Retinal pigment epithelial cell (primary cell): ENCODE measurements around the gene MCAM.

ENCODE experiments used
- DNase-seq: peaks from one replicate; pipeline ENCODE4 v3.0.0-alpha.2; 2010; ENCODE audit warnings: low read depth
- H3K4me3 ChIP-seq: 2 replicates; pipeline ENCODE4 v1.5.1; 2011; ENCODE audit warnings: mild to moderate bottlenecking, low read length, control low read depth, moderate library complexity
- TF ChIP-seq, protein P1 (sequence below): conservative IDR thresholded peaks from 2 replicates; pipeline ENCODE4 v1.5.1; 2011; ENCODE audit warnings: low read depth, low read length, control low read depth, inconsistent platforms

MCAM gene

GRCh38 chr11:119343726-119344125, 26.8 kb upstream of the MCAM start:
- DNase-seq = no peak
- TF ChIP-seq, protein P1, sequence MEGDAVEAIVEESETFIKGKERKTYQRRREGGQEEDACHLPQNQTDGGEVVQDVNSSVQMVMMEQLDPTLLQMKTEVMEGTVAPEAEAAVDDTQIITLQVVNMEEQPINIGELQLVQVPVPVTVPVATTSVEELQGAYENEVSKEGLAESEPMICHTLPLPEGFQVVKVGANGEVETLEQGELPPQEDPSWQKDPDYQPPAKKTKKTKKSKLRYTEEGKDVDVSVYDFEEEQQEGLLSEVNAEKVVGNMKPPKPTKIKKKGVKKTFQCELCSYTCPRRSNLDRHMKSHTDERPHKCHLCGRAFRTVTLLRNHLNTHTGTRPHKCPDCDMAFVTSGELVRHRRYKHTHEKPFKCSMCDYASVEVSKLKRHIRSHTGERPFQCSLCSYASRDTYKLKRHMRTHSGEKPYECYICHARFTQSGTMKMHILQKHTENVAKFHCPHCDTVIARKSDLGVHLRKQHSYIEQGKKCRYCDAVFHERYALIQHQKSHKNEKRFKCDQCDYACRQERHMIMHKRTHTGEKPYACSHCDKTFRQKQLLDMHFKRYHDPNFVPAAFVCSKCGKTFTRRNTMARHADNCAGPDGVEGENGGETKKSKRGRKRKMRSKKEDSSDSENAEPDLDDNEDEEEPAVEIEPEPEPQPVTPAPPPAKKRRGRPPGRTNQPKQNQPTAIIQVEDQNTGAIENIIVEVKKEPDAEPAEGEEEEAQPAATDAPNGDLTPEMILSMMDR = no peak
- H3K4me3 ChIP-seq = no peak overlapping the region

DNA sequence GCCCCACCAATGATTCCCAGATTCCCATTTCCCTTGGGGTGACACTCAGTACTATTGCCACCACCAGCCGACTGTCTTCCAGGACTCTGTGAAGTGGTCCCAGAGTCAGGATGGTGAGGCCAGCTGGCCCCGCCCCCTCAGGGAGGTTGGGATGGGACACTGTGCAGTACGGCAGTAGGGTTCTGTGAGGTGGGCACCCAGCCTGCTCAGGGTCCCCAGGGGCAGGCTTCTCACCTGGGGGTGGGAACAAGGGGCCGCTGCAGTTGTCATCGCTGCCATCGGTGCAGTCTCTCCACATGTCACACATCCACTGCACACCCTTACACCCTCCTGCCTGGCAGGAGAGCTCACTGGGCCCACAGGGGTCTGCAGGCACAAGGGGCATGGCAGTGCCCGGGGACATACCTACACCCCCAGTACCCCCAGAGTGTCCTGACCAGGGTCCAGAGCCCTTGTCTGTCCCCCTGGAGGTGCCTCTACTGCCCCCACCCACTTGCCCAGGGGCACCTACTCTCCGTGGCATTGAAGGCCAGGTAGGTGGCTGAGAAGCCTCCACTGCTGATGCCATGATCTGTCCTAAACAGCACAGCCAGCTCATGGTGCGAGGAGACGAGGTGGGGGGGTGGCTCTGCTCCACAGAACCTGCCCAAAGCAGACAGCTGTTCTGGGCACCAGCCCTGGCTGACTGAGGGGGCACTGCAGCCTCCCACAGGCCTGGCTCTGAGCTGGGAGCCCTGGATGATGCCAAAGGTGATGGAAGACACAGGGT, 25.6 kb upstream of the MCAM start:
- no peak for DNase-seq
- TF ChIP-seq, protein P1 = no peak
- H3K4me3 ChIP-seq = no peak overlapping the region

GRCh38 chr11:119342023-119342300, 25.0 kb upstream of the MCAM start:
- no peak overlapping the region for H3K4me3 ChIP-seq
- no peak for DNase-seq
- TF ChIP-seq, protein P1 = no peak

DNA sequence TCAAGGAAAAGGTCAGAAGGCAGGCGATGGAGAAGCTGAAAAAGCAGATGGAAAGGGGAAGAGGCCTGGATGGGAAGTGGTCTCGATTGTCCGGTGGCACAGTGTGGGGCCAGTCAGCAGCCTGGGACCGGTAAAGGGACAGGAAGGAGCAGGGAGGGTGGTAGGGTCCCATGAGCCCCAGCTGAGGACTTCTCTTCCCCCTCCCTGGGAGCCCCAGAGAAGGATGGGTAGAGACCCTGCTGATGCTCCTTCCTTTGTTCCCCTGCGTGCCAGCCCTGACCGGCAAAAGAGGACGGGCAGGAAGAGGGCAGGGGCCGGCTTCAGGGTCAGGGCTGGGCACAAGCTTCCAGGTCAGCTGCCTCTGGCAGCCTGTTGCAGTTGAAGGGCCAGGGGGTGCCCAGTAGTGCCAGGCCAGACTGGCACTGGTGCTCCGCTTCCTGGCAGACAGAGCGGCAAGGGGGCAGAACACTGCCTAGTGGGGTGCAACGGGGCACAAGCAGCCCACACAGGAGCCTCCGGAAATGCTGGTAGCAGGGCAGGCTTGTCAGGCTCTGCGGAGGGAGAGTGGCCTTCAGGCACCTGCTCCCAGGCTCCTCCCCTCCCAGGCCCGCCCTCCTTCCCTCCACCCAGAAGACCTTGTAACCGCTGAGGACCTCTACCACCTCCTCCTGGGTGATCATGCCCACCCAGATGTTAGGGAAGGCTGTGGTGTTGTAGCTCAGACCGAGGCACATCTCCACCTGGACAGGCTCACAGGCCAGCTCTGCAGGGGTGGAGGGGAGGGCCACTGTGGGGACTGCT, 24.5 kb upstream of the MCAM start:
- DNase-seq = no peak
- peak overlapping the region; percentile 72 for H3K4me3 ChIP-seq
- TF ChIP-seq, protein P1 = no peak

- TF ChIP-seq, protein P1 = no peak
- H3K4me3 ChIP-seq = peak within 1 kb of the TSS; percentile 72
- no peak for DNase-seq
These were observed 23.6 kb upstream of the MCAM start, which contains the start of gene C1QTNF5 for GRCh38 chr11:119340335-119341221. TSS of gene C1QTNF5 (minus strand) at chr11:119340883. CDS start at chr11:119340397, 486 bp downstream.

DNA sequence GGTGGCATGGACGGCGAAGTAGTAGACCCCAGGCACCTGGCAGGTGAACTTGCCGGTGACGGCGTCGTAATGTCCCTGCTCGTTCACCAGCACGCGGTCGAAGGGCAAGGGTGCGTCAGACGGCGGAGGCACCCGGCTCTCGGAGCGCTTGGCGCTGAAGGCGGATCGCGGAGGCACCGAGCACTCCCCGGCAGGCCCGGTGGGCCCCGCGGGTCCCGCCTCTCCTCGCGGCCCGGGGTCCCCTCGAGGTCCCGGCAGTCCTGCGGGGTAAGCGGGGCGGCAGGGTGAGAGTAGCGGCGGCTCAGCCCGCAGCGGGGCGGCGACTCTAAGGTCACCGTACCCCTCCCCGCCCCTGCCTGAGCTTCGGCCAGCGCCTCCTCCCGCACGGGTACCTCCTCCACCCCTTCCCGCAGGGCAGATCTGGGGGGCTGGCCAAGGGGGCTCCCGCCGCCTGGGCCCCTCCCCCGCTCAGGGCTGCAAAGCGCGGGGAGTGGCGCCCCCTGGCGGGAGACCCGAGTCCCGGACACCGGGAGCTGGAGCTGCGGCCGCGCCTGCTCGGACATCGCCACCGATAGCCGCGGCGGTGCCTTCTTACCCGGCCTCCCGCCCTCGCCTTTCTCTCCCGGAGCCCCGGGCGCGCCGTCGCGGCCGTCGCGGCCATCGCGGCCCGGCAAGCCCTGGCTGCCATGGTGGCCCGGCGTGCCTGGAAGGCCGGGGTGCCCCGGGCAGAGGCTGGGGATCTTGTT, 22.8 kb upstream of the MCAM start:
- TF ChIP-seq, protein P1 = peak; percentile 77
- peak overlapping the region; percentile 72 for H3K4me3 ChIP-seq
- DNase-seq = no peak
